A673 (cell line): ENCODE results near the gene AP4B1.

Experiments used
- EZH2 ChIP-seq: fragments of 200-600 bp; sonication (generic); IDR thresholded peaks from 2 replicates; pipeline ENCODE4 v1.6.1; 2017; ENCODE audit warnings: borderline replicate concordance, low read depth, mild to moderate bottlenecking, mixed read lengths, antibody characterized with exemption, low read length; ENCODE audit not compliant: poor library complexity, severe bottlenecking
- TF ChIP-seq, protein P1 (sequence below): fragments of 300-800, 200-600 bp; sonication (generic); conservative IDR thresholded peaks from 2 replicates; pipeline ENCODE4 v1.5.1; 2017; ENCODE audit warnings: low read depth, mild to moderate bottlenecking, antibody characterized with exemption, low read length, moderate library complexity, mixed read lengths

DNA sequence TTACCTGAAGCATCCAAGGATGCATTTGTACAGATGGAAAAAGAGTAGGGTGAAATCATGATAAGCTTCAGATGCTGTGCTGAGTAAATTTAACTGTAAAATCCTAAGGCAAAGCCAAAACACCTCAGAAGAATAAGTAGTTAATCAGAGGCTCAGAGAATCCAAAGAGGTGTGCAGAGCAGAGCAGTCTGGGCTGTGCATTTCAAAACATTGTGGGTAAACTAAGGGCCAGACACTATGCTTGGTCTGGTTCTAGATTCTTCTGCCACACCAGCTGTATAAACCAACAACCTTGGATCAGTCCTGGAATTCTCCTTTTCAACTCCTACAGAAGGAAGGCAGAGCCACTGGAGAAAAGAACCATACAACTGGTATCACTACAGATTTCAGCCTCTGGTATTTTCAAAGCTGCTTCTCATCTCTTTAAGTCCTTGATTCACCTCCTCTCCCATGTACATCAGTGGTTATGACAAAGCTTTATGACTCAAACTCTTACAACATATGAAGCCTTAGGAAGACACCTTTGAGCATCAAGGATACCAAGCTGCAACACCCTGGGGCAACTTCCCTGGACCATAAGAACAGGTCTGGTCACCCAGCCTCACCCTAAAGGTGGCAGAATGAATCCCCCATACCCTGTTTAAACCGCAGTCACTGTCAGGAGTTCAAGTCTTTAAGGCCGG lies 12.9 kb upstream of the AP4B1 start:
- TF ChIP-seq, protein P1, sequence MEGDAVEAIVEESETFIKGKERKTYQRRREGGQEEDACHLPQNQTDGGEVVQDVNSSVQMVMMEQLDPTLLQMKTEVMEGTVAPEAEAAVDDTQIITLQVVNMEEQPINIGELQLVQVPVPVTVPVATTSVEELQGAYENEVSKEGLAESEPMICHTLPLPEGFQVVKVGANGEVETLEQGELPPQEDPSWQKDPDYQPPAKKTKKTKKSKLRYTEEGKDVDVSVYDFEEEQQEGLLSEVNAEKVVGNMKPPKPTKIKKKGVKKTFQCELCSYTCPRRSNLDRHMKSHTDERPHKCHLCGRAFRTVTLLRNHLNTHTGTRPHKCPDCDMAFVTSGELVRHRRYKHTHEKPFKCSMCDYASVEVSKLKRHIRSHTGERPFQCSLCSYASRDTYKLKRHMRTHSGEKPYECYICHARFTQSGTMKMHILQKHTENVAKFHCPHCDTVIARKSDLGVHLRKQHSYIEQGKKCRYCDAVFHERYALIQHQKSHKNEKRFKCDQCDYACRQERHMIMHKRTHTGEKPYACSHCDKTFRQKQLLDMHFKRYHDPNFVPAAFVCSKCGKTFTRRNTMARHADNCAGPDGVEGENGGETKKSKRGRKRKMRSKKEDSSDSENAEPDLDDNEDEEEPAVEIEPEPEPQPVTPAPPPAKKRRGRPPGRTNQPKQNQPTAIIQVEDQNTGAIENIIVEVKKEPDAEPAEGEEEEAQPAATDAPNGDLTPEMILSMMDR: no peak
- no peak for TF ChIP-seq EZH2
